Measurements from ENCODE around the gene MXD3.
"Not testable (repeated sequence)": the region's sequence is repeated elsewhere in the genome, so short reads cannot be mapped to it uniquely, and the experiment has no call there.

The MXD3 gene

DNA sequence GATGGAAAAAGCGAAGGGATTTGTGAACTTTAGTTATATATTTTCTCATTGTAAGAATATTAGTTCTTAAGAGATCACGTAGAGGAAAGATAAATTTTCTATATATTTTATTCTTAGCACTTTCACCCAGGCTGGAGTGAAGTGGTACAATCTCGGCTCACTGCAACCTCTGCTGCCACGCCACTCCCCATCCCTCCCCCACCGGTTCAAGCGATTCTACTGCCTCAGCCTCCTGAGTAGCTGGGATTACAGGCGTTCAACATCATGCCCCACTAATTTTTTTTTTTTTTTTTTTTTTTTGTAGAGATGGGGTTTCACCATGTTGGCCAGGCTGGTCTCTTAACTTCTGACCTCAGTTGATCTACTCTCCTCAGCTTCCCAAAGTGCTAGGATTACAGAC is 50.7 kb downstream of the MXD3 start:
- no peak for DNase-seq

DNA sequence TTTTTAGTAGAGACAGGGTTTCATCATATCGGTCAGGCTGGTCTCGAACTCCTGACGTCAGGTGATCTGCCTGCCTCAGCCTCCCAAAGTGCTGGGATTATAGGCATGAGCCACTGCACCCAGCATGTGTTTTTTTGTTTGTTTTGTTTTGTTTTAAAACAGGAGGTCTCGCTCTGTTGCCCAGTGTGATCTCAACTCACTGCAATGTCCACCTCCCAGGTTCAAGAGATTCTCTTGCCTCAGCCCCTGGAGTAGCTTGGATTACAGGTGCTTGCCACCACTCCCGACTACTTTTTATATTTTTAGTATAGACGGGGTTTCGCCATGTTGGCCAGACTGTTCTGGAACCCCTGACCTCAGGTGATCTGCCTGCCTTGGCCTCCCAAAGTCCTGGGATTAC is 53.0 kb downstream of the MXD3 start:
- DNase-seq: not testable (repeated sequence)

All from DMS79 (cell line).